Effector CD8-positive, alpha-beta T cell (primary cell): ENCODE measurements around the gene F8.

Experiments used
- DNase-seq: peaks from one replicate; lab custom pipeline; 2025; lab: John Stamatoyannopoulos, UW
- total RNA-seq, 4 experiments: gene quantifications; one replicate each; lab custom pipeline; 2026; lab: John Stamatoyannopoulos, UW

The F8 gene
- 5.8 to 12.5 (median 10.3) reads per million in 4 experiments for total RNA-seq

- DNase-seq = no peak
These were observed at the start of gene F8 for GRCh38 chrX:155022585-155022984. F8 (minus strand) TSS chrX:155022723; CDS start chrX:155022552, 171 bp downstream.

GRCh38 chrX:155071694-155072280, 49.3 kb upstream of the F8 start:
- no peak for DNase-seq

- peak; percentile 72 for DNase-seq
These were observed 48.6 kb upstream of the F8 start, which contains the start of the genes BRCC3, CMC4 and MTCP1 for GRCh38 chrX:155070975-155071693. BRCC3 (plus strand) TSS chrX:155071508; CDS start chrX:155071528, 20 bp downstream. CMC4 (minus strand) TSS chrX:155071136; CDS start chrX:155064023, 7,113 bp downstream. MTCP1 (minus strand) TSS chrX:155071136; CDS start chrX:155066010, 5,126 bp downstream.

- DNase-seq = no peak
These were observed 48.1 kb upstream of the F8 start for GRCh38 chrX:155070663-155070974.

- no peak for DNase-seq
These were observed 47.5 kb upstream of the F8 start for GRCh38 chrX:155070038-155070437.

GRCh38 chrX:155069414-155069813, 46.9 kb upstream of the F8 start:
- no peak for DNase-seq

- no peak for DNase-seq
These were observed 45.6 kb upstream of the F8 start for GRCh38 chrX:155068165-155068564.

GRCh38 chrX:155065035-155065734, 42.7 kb upstream of the F8 start:
- no peak for DNase-seq

- DNase-seq = no peak
These were observed 39.2 kb upstream of the F8 start for GRCh38 chrX:155061760-155062159.

GRCh38 chrX:155056877-155057792, 34.6 kb upstream of the F8 start:
- DNase-seq = peak; percentile 24

- no peak for DNase-seq
These were observed 33.9 kb upstream of the F8 start for GRCh38 chrX:155056471-155056870.

- DNase-seq = no peak
These were observed 33.0 kb upstream of the F8 start for GRCh38 chrX:155055494-155055893.

- DNase-seq = no peak
These were observed 31.7 kb upstream of the F8 start for GRCh38 chrX:155054255-155054654.

- DNase-seq = no peak
These were observed 31.1 kb upstream of the F8 start for GRCh38 chrX:155053656-155054055.

- no peak for DNase-seq
These were observed 30.4 kb upstream of the F8 start for GRCh38 chrX:155052738-155053498.

GRCh38 chrX:155048977-155049619, 26.6 kb upstream of the F8 start:
- peak; percentile 25 for DNase-seq

- no peak for DNase-seq
These were observed 24.4 kb upstream of the F8 start for GRCh38 chrX:155046811-155047528.

- DNase-seq = no peak
These were observed 23.7 kb upstream of the F8 start for GRCh38 chrX:155046129-155046810.

- no peak for DNase-seq
These were observed 13.2 kb upstream of the F8 start for GRCh38 chrX:155035688-155036087.
